Measurements from ENCODE around the gene MAP4K3. TPM values are rescaled to one million over a fixed set of nuclear protein-coding genes. Genes with fewer than 3 reads are reported as not detected.

MAP4K3 gene
- total and polyA plus RNA-seq, 2 of the 8 experiments (the other 6 are each of a cell fraction or from before 2014, with no cell fraction given) = 11.4 to 63.0 TPM

- Histone ChIP-seq H3K36me3 (ENCODE audit: control insufficient read depth in 2 of 4, insufficient read depth in 4 of 4, low read length in 3 of 4) (no peaks in the 10 kb centered on the region), H2BK120ac (replicated peaks; ENCODE audit: low read depth, low read length) (no peak overlapping the region), H3K27me3 (replicated peaks in 1 of 4; ENCODE audit: control insufficient read depth in 3 of 4, extremely low read depth in 1 of 4, insufficient read depth in 3 of 4, low read length in 3 of 4) (no peaks in the 10 kb centered on the region), H3K4me1 (replicated peaks in 1 of 4; ENCODE audit: control insufficient read depth in 3 of 4, insufficient read depth in 4 of 4, low read length in 3 of 4) (no peaks in the 10 kb centered on the region), H2BK5ac (ENCODE audit: low read depth, low read length) (no peak overlapping the region), H4K91ac (replicated peaks; ENCODE audit: insufficient read length, low read length) (no peak overlapping the region), H2BK20ac (ENCODE audit: low read length) (no peak overlapping the region), H3K79me2 (ENCODE audit: control insufficient read depth in 1 of 2, insufficient read depth in 2 of 2, low read length in 2 of 2) (no peaks in the 10 kb centered on the region), H2AK5ac (ENCODE audit: low read depth, low read length) (no peak overlapping the region), H3K23ac (ENCODE audit: insufficient read length) (no peak overlapping the region), H3K79me1 (ENCODE audit: low read depth, low read length) (no peaks in the 10 kb centered on the region), H3K14ac (ENCODE audit: insufficient read length) (no peak overlapping the region), H2BK12ac (ENCODE audit: low read depth, low read length) (no peak overlapping the region), H4K20me1 (replicated peaks in 1 of 2; ENCODE audit: control insufficient read depth in 1 of 2, insufficient read depth in 2 of 2, low read length in 2 of 2) (no peaks in the 10 kb centered on the region), H3K27ac (ENCODE audit: low read depth, low read length) (no peak overlapping the region), H4K8ac (ENCODE audit: extremely low read depth, insufficient read depth, low read length) (no peak overlapping the region), H3K18ac (ENCODE audit: extremely low read depth, low read length) (no peak overlapping the region), H3K4ac (replicated peaks; ENCODE audit: insufficient read length, low read depth, low read length) (no peak overlapping the region), H3K9me3 (ENCODE audit: insufficient read depth in 2 of 2, low read depth in 1 of 2, low read length in 1 of 2) (no peaks in the 10 kb centered on the region), H3K4me3 (ENCODE audit: extremely low read depth in 1 of 4, insufficient read depth in 2 of 4, low read depth in 3 of 4, low read length in 4 of 4) (no peak overlapping the region), H3K23me2 (ENCODE audit: low read depth, low read length) (no peaks in the 10 kb centered on the region; the same call in 1 of the 2 replicates), H4K5ac (ENCODE audit: insufficient read length, low read depth, low read length) (no peak overlapping the region), H2AFZ (ENCODE audit: low read length) (no peak overlapping the region), H2BK15ac (ENCODE audit: low read length) (no peak overlapping the region), H3K4me2 (ENCODE audit: insufficient read depth in 1 of 2, low read depth in 2 of 2, low read length in 2 of 2) (no peak overlapping the region), H3K9ac (replicated peaks in 1 of 4; ENCODE audit: extremely low read depth in 1 of 4, low read depth in 3 of 4, low read length in 3 of 4) (no peak overlapping the region), H3K56ac (replicated peaks; ENCODE audit: insufficient read length, low read depth, low read length) (no peak overlapping the region)
- ChIA-PET POLR2A (ENCODE audit: partially characterized antibody) (no interaction called here), CTCF (ENCODE audit: partially characterized antibody) (no interaction called here)
- no peak for TF ChIP-seq CBX5 (IDR thresholded peaks at IDR 0.05; ENCODE audit: low read depth, low read length)
- TF ChIP-seq CBX8 (IDR thresholded peaks at IDR 0.05; ENCODE audit: borderline replicate concordance, low read depth, low read length) = no peak
- TF ChIP-seq GTF2F1 (IDR thresholded peaks at IDR 0.05; ENCODE audit: borderline replicate concordance, low read depth, low read length) = no peak
- no peak for TF ChIP-seq RBBP5 (IDR thresholded peaks at IDR 0.05; ENCODE audit: borderline replicate concordance, low read depth, low read length)
- TF ChIP-seq ASH2L (IDR thresholded peaks at IDR 0.05; ENCODE audit: low read length) = no peak
- TF ChIP-seq EGR1 (IDR thresholded peaks at IDR 0.05; ENCODE audit: borderline replicate concordance, low read depth, low read length) = no peak
- TF ChIP-seq TBP (IDR thresholded peaks at IDR 0.05; ENCODE audit: low read depth, low read length) = no peak
- WGBS, 2 experiments (ENCODE audit: extremely low coverage in 1 of 2, insufficient coverage in 1 of 2, insufficient read length in 1 of 2, insufficient replicate concordance in 2 of 2, low coverage in 1 of 2, low lambda C conversion rate in 2 of 2, missing lambda C conversion rate in 1 of 2) = 85% methylated on average over 2 of the region's 2 CpGs; no CpG with 5 or more reads in 1 of the 2 experiments
- no peak for FAIRE-seq
- DNase-seq (ENCODE audit: low read depth in 1 of 2, low spot score in 2 of 2) = no peak
These were observed 18.7 kb upstream of the MAP4K3 start for GRCh38 chr2:39455826-39456225.
